ENCODE results near the gene DOCK10.

- TF ChIP-seq, protein P1, sequence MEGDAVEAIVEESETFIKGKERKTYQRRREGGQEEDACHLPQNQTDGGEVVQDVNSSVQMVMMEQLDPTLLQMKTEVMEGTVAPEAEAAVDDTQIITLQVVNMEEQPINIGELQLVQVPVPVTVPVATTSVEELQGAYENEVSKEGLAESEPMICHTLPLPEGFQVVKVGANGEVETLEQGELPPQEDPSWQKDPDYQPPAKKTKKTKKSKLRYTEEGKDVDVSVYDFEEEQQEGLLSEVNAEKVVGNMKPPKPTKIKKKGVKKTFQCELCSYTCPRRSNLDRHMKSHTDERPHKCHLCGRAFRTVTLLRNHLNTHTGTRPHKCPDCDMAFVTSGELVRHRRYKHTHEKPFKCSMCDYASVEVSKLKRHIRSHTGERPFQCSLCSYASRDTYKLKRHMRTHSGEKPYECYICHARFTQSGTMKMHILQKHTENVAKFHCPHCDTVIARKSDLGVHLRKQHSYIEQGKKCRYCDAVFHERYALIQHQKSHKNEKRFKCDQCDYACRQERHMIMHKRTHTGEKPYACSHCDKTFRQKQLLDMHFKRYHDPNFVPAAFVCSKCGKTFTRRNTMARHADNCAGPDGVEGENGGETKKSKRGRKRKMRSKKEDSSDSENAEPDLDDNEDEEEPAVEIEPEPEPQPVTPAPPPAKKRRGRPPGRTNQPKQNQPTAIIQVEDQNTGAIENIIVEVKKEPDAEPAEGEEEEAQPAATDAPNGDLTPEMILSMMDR (IDR thresholded peaks at IDR 0.05): no peak
- TF ChIP-seq EP300 (IDR thresholded peaks at IDR 0.05) (no peak), POLR2A (IDR thresholded peaks at IDR 0.05) (no peak), POLR2AphosphoS5 (IDR thresholded peaks at IDR 0.05) (no peak)
Measured at GRCh38 chr2:224871813-224872212, 170.5 kb downstream of the DOCK10 start.

Measured in sigmoid colon (tissue), 4 donors.